Thyroid gland (tissue), 4 donors: ENCODE results near the gene AP1S3. TPM values are rescaled to one million over a fixed set of nuclear protein-coding genes. Genes with fewer than 3 reads are reported as not detected.

Source experiments
- DNase-seq, 2 donors: peaks; one replicate each; pipeline ENCODE4 v3.0.0-alpha.2; 2019
- H3K27ac ChIP-seq, 3 donors: fragments of 200-600 bp; sonication (generic); 1 replicate in 2 of 3; 2 replicates in 1 of 3; pipeline ENCODE4 v1.5.1; 2016 to 2019; ENCODE audit warnings: mild to moderate bottlenecking in 1 of 3, moderate library complexity in 1 of 3
- H3K27me3 ChIP-seq: fragments of 200-600 bp; sonication (generic); one replicate; pipeline ENCODE4 v1.5.1; 2019
- H3K36me3 ChIP-seq, 2 donors: fragments of 200-600 bp; sonication (generic); one replicate each; pipeline ENCODE4 v1.5.1; 2016 to 2019
- H3K4me1 ChIP-seq, 2 donors: fragments of 200-600 bp; sonication (generic); one replicate each; pipeline ENCODE4 v1.5.1; 2017 to 2019
- H3K4me3 ChIP-seq, 3 donors: fragments of 200-600 bp; sonication (generic); replicated peaks in 1 of 3; 1 replicate in 2 of 3; 2 replicates in 1 of 3; pipeline ENCODE4 v1.5.1; 2016; ENCODE audit warnings: mild to moderate bottlenecking in 1 of 3
- H3K9me3 ChIP-seq: fragments of 200-600 bp; sonication (generic); one replicate; pipeline ENCODE4 v1.5.1; 2017
- CTCF ChIP-seq, 6 experiments: fragments of 200-600 bp in 3 of 6; fragments of 450-650 bp in 3 of 6; sonication (generic) in 3 of 6; IDR thresholded peaks; one replicate each; pipeline ENCODE4 v1.5.1; 2016 to 2019; ENCODE audit warnings: antibody characterized with exemption in 6 of 6, mild to moderate bottlenecking in 2 of 6, inconsistent platforms in 1 of 6, moderate library complexity in 1 of 6
- POLR2A ChIP-seq, 2 donors: fragments of 450-650 bp; IDR thresholded peaks; one replicate each; pipeline ENCODE4 v1.6.1; 2017; ENCODE audit warnings: antibody characterized with exemption in 2 of 2, mild to moderate bottlenecking in 2 of 2, moderate library complexity in 1 of 2
- WGBS, 2 donors: methylation state at CpG; one replicate each; pipeline ENCODE4 v1.1.5; 2017; 5-methylcytosine and 5-hydroxymethylcytosine counted together
- intact Hi-C: fragments of 100-400 bp; cut with DNase I; formaldehyde crosslinking; loops from one replicate; pipeline ENCODE4 v1.15.1; 2023
- total RNA-seq, 4 donors: library from RNA; depleted of rRNA; stranded (reverse); fragments of >200 nt; gene quantifications; one replicate each; pipeline ENCODE4 v1.2.3, GENCODE V29; 2016

The AP1S3 gene
- 10 to 100 TPM; 37.5 to 92.6 (median 44.8) TPM for total RNA-seq

GRCh38 chr2:223837287-223838061, at the start of gene AP1S3:
TSS of gene AP1S3 (minus strand) at chr2:223837582. CDS start at chr2:223837450, 132 bp downstream.
- 0 to 2% methylated on average over 23 to 43 of the region's 82 CpGs for WGBS, 2 donors
- peak in 1 of 6 experiments; percentile 28 for TF ChIP-seq CTCF (IDR thresholded peaks at IDR 0.05)
- TF ChIP-seq POLR2A (IDR thresholded peaks at IDR 0.05), result peak in 1 of 2 donors; percentile 95
- Histone ChIP-seq H3K27me3 (no peaks in the 10 kb centered on the region), H3K9me3 (no peaks in the 10 kb centered on the region), H3K36me3 (no peaks in the 10 kb centered on the region), H3K27ac (peak within 1 kb of the TSS; percentile 85 to 97 (median 86)), H3K4me3 (peak within 1 kb of the TSS; percentile 60 to 97 (median 70)), H3K4me1 (peaks cover 27 to 36% of the 10 kb centered on the region in 2 donors)
- peak; percentile 91 to 92 for DNase-seq
- intact Hi-C loops, result no loop called here

- H3K27ac ChIP-seq, result no peak overlapping the region
- no peak for DNase-seq
- H3K4me1 ChIP-seq, result no peaks in the 10 kb centered on the region
- H3K4me3 ChIP-seq, result no peak overlapping the region
- intact Hi-C loops, result no loop called here
- H3K36me3 ChIP-seq, result peaks cover 15 to 16% of the 10 kb centered on the region in 2 donors
- no peaks in the 10 kb centered on the region for H3K9me3 ChIP-seq
- no peaks in the 10 kb centered on the region for H3K27me3 ChIP-seq
- no peak for TF ChIP-seq CTCF (IDR thresholded peaks at IDR 0.05)
- TF ChIP-seq POLR2A (IDR thresholded peaks at IDR 0.05), result no peak
- WGBS, 2 donors, result 87 to 93% methylated on average over 5 of the region's 5 CpGs
Measured at GRCh38 chr2:223887127-223887526, 49.7 kb upstream of the AP1S3 start.

GRCh38 chr2:223886726-223887125, 49.3 kb upstream of the AP1S3 start:
- Histone ChIP-seq H3K4me1 (no peaks in the 10 kb centered on the region), H3K27ac (no peak overlapping the region), H3K36me3 (peaks cover 15 to 16% of the 10 kb centered on the region in 2 donors), H3K9me3 (no peaks in the 10 kb centered on the region), H3K4me3 (no peak overlapping the region), H3K27me3 (no peaks in the 10 kb centered on the region)
- DNase-seq, result no peak
- intact Hi-C loops, result no loop called here
- WGBS, 2 donors, result 0 to 1% methylated on average over 2 of the region's 2 CpGs
- no peak for TF ChIP-seq POLR2A (IDR thresholded peaks at IDR 0.05)
- no peak for TF ChIP-seq CTCF (IDR thresholded peaks at IDR 0.05)

- DNase-seq, result no peak
- 90% methylated on average over 3 of the region's 3 CpGs for WGBS, 2 donors
- Histone ChIP-seq H3K27me3 (no peaks in the 10 kb centered on the region), H3K27ac (no peak overlapping the region), H3K36me3 (peaks cover 17 to 28% of the 10 kb centered on the region in 2 donors), H3K4me1 (no peaks in the 10 kb centered on the region), H3K9me3 (no peaks in the 10 kb centered on the region), H3K4me3 (no peak overlapping the region)
- no peak for TF ChIP-seq CTCF (IDR thresholded peaks at IDR 0.05)
- no peak for TF ChIP-seq POLR2A (IDR thresholded peaks at IDR 0.05)
- intact Hi-C loops, result no loop called here
Measured at GRCh38 chr2:223884399-223884798, 47.0 kb upstream of the AP1S3 start.

- Histone ChIP-seq H3K27ac (no peak overlapping the region), H3K9me3 (no peaks in the 10 kb centered on the region), H3K4me3 (no peak overlapping the region), H3K27me3 (no peaks in the 10 kb centered on the region), H3K36me3 (peaks cover 22 to 38% of the 10 kb centered on the region in 2 donors), H3K4me1 (no peaks in the 10 kb centered on the region)
- no peak for DNase-seq
- intact Hi-C loops, result no loop called here
- TF ChIP-seq CTCF (IDR thresholded peaks at IDR 0.05), result no peak
- no peak for TF ChIP-seq POLR2A (IDR thresholded peaks at IDR 0.05)
- WGBS, 2 donors, result 93 to 95% methylated on average over 5 of the region's 5 CpGs
Measured at GRCh38 chr2:223882715-223883114, 45.3 kb upstream of the AP1S3 start.
